T-helper 9 cell (primary cell): ENCODE data around the gene PLXDC2.

Experiments used
- DNase-seq: peaks from one replicate; pipeline ENCODE4 v3.0.0-alpha.2; 2020

PLXDC2 gene

DNA sequence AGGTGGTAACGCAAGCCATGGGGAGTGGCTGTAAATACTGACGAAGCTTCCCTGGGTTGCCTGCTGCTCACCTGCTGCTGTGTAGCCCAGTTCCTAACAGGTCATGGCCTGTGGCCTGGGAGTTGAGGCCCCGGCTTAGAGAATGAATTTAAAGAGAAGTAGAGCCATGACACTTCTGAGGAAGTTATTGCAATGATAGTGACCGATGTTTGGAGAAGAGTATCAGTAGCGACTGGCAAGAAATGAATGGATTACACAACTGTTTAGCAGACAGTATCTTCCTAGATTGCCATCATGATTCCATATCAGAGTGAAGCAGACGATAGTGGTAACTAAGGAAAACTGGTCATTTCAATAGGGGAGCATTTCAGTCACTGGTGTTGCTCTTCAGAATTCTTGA, 249.6 kb downstream of the PLXDC2 start:
- no peak for DNase-seq

- no peak for DNase-seq
These were observed 256.9 kb downstream of the PLXDC2 start for GRCh38 chr10:20073167-20073566.

DNA sequence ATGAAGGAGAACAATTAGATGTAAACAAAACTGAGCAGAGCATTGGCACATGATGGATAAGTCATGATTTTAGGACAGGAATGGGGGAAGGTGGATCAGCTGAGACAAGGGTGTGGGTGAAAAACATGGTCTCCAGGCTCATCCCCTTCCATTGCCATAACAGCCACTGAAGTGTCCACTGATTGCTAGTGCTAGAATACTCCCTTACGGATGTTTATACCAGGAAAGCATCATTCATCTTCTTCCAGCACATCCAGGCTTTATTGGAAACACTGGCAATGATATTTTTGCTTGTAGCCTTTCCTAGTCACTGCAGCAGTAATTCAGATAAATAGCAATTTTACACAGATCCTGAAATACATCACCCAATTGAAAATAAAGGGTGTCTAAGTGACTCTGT, 259.5 kb downstream of the PLXDC2 start:
- DNase-seq: no peak

DNA sequence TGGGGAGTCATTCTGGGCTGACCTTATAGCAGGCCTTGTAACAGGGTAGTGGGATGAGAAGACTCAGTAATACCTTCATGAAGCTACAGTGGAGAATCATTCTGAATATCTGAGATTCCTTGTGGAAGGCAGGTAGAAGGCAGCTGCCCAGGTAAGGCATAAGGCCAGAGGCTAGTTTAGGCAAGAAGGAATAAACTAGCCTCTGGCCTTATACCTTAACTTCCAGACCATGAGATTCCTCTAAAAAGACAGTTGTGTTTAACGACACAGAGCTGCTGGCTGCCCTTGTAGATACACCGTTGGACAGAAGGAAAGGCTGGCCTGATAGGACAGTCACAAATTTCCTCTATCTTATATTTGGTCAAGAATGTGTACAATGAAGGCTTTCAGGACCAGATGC, 268.2 kb downstream of the PLXDC2 start:
- DNase-seq: no peak

- DNase-seq: no peak
These were observed 268.9 kb downstream of the PLXDC2 start for GRCh38 chr10:20085115-20085514.

DNA sequence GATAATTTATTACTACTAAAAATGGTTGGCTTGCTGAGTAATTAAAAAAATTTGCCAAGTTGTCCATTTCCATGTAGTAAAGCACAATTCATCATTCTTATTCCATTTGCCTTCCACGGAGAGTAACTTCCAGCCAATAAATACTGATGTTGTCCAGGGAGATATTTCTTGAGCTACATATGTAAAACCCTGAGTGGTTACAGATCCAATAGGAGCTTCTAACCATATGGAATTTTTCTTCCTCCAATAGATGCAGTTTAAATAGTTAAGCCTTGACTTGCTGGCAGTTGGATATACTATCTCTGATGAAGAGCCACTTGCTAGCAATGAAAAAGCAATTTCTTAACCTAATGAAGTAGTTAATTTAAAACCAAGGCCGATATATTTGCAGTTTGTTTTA, 271.1 kb downstream of the PLXDC2 start:
- DNase-seq: no peak

GRCh38 chr10:20088061-20088701, 271.9 kb downstream of the PLXDC2 start:
- DNase-seq: no peak

DNA sequence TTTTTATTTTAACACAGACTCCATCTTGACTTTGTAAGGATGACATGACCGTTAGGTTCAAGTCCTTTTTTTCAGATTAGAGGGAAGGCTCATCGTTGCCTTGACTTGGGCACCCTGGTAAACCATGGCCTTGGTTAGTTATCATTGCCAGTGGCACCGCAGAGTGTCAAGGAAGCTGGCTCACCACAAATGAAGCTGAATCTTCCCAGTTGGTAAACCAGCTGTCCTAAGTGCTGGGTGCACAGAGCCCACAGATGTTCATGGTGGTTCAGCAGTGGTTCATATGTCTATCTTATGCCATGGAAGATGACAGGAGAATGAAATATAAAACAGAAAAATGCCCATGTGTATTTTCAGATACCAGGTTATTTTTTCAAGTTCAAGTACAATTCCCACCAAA, 273.6 kb downstream of the PLXDC2 start:
- no peak for DNase-seq

DNA sequence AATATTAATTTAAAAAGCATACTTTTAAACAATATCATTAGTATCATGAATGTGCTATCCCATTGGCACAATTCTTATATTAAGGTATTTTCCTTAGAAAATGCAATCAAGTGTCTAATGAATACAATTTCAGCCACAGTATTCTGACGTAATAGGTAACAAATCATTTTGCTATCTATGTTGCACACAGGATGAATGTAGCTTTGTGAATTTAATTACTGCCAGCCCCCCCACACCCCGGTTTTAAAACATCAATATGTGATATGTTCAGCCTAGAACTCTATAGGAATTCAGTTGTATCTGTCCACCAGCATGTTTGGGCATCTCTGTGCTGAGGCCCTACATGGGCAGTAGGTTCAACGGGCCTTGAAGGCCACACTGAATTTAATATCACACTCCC, 274.6 kb downstream of the PLXDC2 start:
- no peak for DNase-seq

GRCh38 chr10:20091698-20092097, 275.5 kb downstream of the PLXDC2 start:
- DNase-seq: no peak

DNA sequence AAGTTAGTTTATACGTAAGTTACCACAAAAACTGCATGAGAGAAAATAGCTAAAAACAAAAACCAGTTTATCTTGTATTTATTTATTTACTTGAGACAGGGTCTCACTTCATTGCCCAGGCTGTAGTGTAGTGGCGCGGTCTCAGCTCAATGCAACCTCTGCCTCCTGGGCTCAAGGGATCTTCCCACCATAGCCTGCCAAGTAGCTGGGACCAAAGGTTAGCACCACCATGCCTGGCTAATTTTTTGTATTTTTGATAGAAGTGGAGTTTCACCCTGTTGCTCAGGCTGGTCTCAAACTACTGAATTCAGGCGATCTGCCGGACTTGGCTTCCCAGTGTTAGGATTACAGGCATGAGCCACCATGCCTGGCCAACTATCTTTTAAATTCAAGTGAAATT, 277.4 kb downstream of the PLXDC2 start:
- no peak for DNase-seq

DNA sequence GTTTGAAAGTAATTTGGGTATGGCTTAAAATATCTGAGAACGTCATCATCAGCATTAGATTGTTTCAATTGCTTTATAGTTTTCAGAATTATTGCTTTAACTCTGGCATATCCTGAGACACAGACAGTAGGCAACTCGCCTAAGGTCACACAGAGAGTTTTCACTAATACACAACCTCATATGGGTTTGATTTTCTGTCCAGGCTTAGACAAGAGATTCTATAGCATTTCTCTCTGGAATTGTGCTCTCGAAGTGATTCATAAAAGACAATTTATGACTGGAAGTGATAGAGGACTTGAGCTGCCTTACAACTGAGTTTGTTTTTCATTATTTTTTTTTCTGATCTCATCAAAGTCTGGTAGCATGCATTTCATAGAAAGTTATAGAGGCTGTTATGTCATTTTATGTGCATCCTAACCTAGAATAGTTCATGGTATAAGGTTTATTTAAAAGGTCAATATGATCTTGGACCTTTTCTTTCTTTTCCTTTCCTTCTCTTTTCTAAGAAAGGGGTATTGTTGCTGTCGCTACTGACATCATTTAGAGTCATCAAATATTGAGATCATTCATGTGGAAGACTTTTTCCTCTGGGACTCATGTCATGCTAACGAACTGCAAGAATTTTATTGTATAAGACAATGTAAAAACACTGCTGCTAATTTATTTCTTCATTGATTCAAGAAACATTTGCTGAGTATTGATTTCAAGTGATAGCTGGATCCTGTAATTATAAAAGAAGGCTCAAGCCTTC, 278.2 kb downstream of the PLXDC2 start:
- DNase-seq: no peak

DNA sequence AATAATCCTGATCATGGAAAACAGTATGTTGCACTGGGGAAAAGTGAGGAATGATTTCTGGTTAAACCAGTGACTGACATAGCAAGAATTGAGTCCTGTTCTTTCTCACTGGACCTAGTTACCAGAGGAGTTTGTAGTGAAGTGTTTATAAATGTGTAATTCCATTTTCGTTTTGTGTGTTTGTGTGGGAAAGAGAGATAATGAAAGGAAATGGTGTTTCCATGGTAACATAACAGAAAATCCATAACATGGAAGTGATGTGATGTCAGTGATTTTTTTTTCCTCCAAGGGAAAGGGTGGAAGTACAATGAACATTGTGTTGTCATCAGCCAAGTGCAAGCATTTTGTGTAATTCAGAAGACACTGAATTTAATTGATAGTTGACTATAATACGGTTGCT, 283.9 kb downstream of the PLXDC2 start:
- DNase-seq: no peak

DNA sequence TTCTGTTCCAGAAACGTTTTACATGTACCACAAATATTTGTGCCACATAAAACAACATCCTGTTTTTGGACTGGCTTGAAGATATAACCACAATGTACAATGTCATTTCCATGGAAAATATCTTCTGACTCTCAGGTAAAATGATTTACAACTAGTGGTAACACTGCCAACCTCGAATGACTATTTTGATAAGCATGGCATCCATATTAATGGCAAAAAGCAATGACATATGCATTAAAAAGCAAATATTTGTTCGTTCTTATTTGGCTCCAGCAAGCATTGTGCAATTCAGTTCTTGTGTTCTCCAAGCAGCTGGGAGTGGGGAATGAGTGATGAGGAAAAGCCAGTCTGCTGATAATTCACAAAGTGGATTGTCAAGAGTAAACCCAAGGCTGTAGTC, 289.0 kb downstream of the PLXDC2 start:
- DNase-seq: no peak

DNA sequence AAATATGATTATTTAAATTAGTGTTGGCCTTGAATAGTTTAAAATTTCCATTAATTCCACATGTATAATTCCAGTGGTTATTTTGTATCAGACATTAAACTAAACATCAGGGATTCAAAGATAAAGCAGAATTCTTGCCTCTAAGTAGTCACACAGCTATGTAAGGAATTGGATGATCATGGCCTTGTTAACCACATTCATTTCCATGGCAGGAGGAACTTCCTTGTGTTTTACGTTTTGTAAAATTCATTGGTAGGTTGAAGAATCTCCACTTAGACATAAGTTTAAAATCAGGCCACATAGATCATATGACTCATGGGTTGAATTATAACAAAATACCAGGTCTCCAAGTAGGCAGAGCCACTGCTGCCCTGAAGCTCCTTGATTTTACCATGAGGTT, 289.7 kb downstream of the PLXDC2 start:
- no peak for DNase-seq

- no peak for DNase-seq
These were observed 291.8 kb downstream of the PLXDC2 start for GRCh38 chr10:20108021-20108420.

DNA sequence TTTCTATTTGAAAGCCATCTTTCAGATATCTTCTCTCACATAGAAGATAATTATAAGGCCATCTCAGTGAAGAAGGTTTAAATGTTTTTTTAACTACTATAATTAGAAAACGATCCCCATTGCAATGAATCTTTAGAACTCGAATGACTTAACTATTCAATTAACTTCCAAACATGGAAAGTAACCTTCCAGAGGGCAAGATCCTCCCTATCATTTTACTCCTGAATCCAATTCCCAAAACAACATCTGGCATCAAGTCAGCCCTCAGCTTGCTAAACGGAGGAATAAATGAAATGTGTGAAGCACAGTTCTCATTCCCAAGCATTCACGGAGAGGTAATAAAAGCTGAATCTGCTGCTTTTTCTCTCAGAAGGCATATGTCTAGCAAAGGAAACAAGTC, 293.4 kb downstream of the PLXDC2 start:
- DNase-seq: no peak

DNA sequence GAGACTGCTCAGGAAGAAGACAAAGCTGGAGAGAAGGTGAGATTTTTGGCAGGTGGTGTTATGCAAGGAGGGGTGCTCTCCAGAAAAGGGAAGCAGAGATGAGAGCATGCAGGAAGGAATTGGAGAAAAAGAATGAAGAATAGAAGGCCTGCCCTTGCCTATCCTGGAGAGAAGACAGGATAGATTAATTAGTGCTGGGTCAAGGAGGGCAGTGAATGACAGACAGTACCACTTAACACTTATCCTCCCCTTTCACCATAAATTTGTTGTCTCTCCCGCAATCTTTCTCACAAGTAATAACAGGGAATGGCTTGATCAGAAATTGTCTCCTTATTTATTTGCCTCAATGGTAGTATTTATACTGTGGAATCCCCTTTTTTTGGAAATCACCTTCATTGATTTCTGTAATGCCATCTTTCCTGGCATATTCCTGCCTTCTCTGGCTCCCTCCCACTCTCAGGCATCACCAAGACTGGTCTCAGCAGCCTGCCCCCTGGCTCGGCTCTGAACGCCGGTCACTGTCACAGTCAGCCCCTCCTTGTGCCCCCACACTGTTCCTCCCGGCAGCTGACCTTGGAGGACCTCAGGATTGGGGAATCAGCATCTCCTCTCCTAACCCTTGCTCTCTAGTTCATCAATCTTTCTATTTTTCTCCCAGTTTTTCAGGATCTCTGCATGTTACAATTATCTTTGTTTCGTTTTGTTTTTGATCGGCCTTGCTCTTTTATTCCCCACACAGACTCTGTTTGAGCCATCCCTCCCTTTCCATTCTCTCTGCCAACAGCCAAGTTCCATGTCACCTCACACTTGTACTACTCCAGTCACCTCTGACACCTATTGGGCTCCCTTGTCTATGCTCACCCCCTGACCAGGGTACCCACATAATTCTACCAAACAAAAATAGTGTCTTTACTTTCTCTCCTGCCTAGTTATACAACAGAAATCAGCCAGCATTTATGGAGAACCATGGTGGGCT, 294.2 kb downstream of the PLXDC2 start:
- DNase-seq: no peak

- DNase-seq: no peak
These were observed 297.9 kb downstream of the PLXDC2 start for GRCh38 chr10:20114179-20114578.

DNA sequence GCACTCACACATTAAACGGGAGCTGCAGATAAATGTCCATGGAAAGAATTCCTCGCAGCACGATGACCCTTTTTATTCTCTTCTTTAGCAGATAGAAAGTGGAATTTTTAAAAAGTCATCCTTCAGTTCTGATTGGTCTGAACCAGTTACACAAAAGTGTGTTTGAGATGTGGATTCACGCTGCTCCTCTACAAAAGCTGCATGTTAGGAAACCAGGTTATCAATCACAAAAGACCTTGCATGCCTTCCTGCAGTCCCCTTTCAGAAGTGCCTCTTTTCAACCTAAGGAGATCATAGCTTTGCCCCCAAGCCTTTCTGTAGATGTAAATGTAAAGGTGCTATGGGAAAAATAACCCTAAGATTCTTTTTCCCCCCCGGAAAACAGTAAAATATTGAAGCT, 299.7 kb downstream of the PLXDC2 start:
- no peak for DNase-seq

- DNase-seq: no peak
These were observed 301.2 kb downstream of the PLXDC2 start for GRCh38 chr10:20117471-20117870.

DNA sequence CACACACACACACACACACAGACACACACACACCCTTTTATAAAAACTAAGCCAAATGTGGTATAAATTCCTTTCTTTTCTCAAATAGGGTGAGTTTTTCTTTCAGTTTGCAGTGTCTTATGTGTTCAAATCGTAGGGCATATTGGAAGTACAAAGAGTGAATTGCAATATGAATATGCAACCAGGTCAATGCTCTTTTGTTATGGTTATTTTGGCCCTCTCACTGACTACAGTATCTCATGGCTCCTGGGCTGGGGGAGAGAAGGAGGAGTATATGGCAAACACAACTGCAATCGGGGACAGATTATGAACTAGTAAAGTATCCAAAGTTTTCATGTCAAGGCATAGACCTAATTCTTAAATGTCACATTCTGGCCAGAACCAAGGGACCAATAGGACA, 301.9 kb downstream of the PLXDC2 start:
- DNase-seq: no peak

- no peak for DNase-seq
These were observed 312.6 kb downstream of the PLXDC2 start for GRCh38 chr10:20128811-20129210.

DNA sequence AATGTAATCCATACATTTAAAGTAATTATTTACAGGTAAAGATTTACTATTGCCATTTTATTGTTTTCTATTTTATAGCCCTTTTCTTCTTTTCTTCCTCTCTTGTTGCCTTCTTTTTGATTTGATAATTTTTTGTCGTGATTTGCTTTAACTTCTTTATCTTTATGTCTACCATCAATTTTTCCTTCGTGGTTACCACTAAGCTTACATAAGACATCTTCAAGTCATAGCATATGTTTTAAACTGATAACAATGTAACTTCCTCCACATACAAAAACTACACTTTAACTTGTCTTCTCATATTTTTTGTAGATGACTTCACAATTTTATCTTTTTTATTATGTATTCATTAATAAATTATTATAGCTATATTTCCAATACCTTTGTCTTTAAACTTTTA, 316.6 kb downstream of the PLXDC2 start:
- no peak for DNase-seq
